ENCODE data around the gene CFAP58. TPM values are rescaled to one million over a fixed set of nuclear protein-coding genes. Genes with fewer than 3 reads are reported as not detected.

The CFAP58 gene
- total RNA-seq = 1 to 10 TPM; 1.3 to 1.5 TPM

- Mint-ChIP-seq H3K27ac (peak within 1 kb of the TSS; percentile 13 to 42), H3K36me3 (no peaks in the 10 kb centered on the region), H3K9me3 (no peaks in the 10 kb centered on the region)
- DNase-seq (ENCODE audit: low spot score in 2 of 2) = peak; percentile 85 to 87
- peak; percentile 79 to 85 for ATAC-seq
These were observed at the start of gene CFAP58 for GRCh38 chr10:104353325-104354048. Gene CFAP58 (plus strand): TSS chr10:104353833. CDS start chr10:104353898, 65 bp downstream.

- peaks cover 0 to 13% of the 10 kb centered on the region in 2 donors for H3K9me3 Mint-ChIP-seq
- no peak for DNase-seq (ENCODE audit: low spot score in 2 of 2)
- H3K27ac Mint-ChIP-seq = peak overlapping the region in 1 of 2 donors; percentile 13
- ATAC-seq = no peak
- peaks cover 0 to 33% of the 10 kb centered on the region in 2 donors for H3K36me3 Mint-ChIP-seq
These were observed 49.3 kb upstream of the CFAP58 start for GRCh38 chr10:104304356-104304745.

- ATAC-seq = no peak
- Mint-ChIP-seq H3K27ac (no peak overlapping the region), H3K36me3 (peaks cover 0 to 37% of the 10 kb centered on the region in 2 donors), H3K9me3 (peaks cover 0 to 13% of the 10 kb centered on the region in 2 donors)
- no peak for DNase-seq (ENCODE audit: low spot score in 2 of 2)
These were observed 48.7 kb upstream of the CFAP58 start for GRCh38 chr10:104304927-104305326.

DNA sequence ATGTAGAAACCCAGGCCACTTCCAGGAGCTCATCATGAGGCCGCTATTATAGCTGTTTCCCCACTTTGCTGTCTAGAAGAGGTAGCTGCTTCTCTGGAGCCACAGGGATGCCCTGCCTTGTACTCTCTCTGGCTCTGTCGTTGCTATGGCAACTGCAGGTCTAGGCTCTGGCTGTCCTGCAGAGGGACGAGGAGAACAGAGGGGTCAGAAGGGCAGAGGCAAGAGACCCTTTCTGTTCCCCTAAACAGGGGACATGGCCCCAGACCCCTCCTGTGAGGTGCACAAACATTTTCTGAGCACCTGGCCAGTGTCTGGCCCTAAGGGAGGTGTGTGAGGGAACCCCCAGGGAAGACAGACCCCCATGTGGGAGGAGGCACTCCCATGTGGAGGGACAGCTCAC is 46.7 kb upstream of the CFAP58 start:
- ATAC-seq (no peak), DNase-seq (ENCODE audit: low spot score in 2 of 2) (no peak)
- peak overlapping the region in 1 of 2 donors; percentile 69 for H3K27ac Mint-ChIP-seq
- peaks cover 5 to 43% of the 10 kb centered on the region in 2 donors for H3K36me3 Mint-ChIP-seq
- H3K9me3 Mint-ChIP-seq = peaks cover 0 to 11% of the 10 kb centered on the region in 2 donors

- peaks cover 0 to 6% of the 10 kb centered on the region in 2 donors for H3K9me3 Mint-ChIP-seq
- ATAC-seq (no peak), DNase-seq (ENCODE audit: low spot score in 2 of 2) (no peak)
- H3K36me3 Mint-ChIP-seq = peaks cover 11 to 40% of the 10 kb centered on the region in 2 donors
- peak overlapping the region; percentile 31 to 62 for H3K27ac Mint-ChIP-seq
These were observed 45.8 kb upstream of the CFAP58 start for GRCh38 chr10:104307576-104308438.

DNA sequence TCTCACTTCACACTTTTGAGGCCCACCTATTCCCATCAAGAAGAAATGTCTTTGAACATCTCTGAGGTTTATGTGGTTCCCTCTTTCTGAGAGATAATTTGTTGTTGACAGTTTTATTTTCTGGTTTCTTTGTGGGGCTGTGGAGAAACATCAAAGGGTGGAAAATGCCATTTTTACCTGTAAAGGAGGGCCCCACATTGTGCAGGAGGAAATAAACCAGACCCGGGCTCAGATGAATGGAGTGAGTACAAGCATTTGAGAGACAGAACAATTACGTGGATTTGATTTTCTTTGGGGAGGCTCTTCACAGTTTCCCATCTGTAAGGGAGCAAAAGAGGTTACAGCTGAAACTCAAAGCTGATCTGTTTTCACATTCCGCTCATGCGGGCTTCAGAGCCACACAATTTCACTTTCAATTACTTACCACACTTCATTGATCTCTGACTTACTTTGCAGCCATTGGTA is 45.2 kb upstream of the CFAP58 start:
- DNase-seq (ENCODE audit: low spot score in 2 of 2) (peak in 1 of 2 donors; percentile 29), ATAC-seq (peak; percentile 65 to 87)
- peak overlapping the region; percentile 31 to 62 for H3K27ac Mint-ChIP-seq
- H3K9me3 Mint-ChIP-seq = peaks cover 0 to under 1% of the 10 kb centered on the region in 2 donors
- peaks cover 16 to 38% of the 10 kb centered on the region in 2 donors for H3K36me3 Mint-ChIP-seq

DNA sequence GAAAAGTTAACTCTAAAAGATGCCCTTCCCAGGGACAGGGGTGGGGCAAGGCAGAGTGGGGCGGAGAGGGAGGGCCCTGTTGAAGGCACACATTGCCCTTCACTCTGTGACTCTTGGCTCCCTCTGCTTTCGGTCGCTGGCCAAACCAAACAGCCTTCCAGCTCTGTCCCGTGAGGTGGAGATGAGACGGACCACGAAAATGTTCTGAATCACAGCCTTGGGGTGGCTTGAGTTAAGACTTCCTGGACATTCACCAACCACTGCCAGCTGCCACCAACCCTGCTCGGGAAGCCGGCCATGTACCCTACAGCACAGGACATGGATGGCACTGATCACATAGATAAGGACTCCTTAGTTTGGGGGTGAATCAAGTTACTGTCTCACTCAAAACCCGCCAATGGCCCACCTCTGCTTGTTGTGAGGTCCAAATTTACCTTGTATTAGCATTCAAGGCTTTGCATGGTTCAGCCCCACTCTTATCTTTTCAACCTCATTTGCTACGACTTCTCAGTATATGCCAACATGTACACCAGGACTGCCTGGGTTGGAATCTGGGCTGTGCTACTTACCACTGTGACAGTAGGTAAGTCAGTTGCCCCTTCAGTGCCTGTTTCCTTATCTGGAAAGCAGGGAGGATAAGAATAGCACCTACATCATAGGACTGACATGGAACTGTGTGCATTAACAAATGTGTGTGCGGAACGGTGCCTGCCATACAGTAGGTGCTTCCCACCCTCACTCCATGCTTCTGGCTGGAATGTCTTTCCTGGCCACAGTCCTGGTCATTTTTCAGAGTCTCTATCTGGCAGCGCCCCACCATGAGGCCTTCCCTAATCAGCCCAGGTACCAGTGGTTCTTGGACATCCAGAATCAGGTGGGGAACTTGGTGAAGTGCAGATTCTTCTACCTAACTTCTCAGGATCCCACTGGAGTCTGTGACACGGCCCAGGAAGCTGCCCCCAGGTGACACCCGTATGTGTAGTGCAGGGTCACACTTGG is 43.4 kb upstream of the CFAP58 start:
- Mint-ChIP-seq H3K27ac (peak overlapping the region in 1 of 2 donors; percentile 79), H3K9me3 (no peaks in the 10 kb centered on the region), H3K36me3 (peaks cover 16 to 31% of the 10 kb centered on the region in 2 donors)
- ATAC-seq (peak in 1 of 2 donors; percentile 10), DNase-seq (ENCODE audit: low spot score in 2 of 2) (no peak)

DNA sequence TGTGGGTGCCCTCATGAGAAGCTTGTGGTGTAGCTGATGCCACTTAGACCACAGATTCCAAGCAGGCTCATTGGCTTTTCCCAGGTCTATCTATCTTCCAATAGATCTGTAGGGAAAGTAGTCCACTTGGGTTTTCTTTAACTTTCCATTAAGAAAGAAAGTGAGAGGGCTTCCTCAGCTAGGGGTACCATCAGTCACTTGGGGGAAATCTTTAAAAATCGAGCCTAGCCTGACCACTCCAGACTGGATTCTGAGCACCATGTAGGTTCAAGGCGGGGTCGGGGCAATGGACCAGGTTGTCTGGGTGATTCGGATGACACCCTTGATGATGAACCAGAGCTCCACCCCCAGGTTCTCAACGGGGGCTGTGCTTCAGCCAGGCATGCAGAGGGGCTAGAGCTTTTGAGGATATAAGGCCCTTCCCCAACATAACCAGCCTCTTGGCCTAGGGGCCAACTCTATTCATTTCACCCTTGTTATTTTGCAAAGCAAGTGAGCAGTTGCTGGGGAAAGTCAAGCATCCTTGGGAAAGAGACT is 42.4 kb upstream of the CFAP58 start:
- Mint-ChIP-seq H3K36me3 (peaks cover 16 to 31% of the 10 kb centered on the region in 2 donors), H3K27ac (no peak overlapping the region), H3K9me3 (no peaks in the 10 kb centered on the region)

DNA sequence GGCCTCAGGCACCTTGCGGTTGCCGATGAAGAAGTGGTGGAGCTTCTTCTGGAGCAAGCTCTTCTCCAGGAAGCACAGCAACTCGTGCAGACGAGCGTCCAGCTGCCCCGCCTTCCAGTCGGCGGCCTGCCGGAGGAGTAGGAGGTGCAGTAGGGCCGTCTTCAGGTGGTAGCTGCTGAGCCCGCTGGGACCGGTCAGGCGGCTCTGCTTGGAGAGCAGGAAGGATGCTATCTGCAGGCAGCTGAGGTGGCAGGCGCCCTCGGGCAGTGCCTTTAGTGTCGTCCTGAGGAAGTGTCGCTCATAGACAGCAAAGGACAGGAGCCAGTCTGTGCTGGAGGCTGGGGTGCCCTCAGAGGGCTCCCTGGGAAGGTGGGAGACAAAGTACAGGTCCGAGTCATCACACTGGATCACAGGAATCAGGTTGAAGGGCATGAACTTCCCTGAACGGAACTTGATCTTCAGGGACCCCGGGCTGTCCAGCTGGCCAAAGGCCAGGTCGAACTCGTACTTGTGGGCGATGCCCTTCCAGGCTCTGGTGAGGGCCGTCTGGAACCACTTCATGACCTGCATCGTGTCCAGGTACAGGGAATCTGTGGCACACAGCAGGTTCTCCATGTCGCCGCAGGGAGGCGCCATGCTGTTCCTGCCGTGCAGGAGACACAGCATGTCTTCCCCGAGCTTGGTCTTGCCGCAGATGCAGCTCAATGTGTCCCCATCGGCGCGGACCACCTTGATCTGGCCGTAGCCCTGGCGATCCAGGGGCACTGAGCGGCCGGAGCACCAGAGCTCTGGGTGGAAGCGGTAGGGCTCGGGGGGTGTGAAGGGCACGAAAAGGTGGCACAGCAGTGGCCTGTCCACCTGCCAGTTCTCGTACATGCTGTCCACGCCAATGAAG is 38.8 kb upstream of the CFAP58 start:
- Mint-ChIP-seq H3K27ac (no peak overlapping the region), H3K9me3 (no peaks in the 10 kb centered on the region), H3K36me3 (peaks cover 16 to 28% of the 10 kb centered on the region in 2 donors)
- no peak for ATAC-seq
- no peak for DNase-seq (ENCODE audit: low spot score in 2 of 2)

More for the DNA sequence above, 42.4 kb upstream of the CFAP58 start:
- DNase-seq (ENCODE audit: low spot score in 2 of 2) (no peak), ATAC-seq (no peak)

- H3K27ac Mint-ChIP-seq = peak overlapping the region in 1 of 2 donors; percentile 74
- peaks cover 14 to 23% of the 10 kb centered on the region in 2 donors for H3K36me3 Mint-ChIP-seq
- ATAC-seq (no peak), DNase-seq (ENCODE audit: low spot score in 2 of 2) (no peak)
- no peaks in the 10 kb centered on the region for H3K9me3 Mint-ChIP-seq
These were observed 38.1 kb upstream of the CFAP58 start for GRCh38 chr10:104315486-104315921.

DNA sequence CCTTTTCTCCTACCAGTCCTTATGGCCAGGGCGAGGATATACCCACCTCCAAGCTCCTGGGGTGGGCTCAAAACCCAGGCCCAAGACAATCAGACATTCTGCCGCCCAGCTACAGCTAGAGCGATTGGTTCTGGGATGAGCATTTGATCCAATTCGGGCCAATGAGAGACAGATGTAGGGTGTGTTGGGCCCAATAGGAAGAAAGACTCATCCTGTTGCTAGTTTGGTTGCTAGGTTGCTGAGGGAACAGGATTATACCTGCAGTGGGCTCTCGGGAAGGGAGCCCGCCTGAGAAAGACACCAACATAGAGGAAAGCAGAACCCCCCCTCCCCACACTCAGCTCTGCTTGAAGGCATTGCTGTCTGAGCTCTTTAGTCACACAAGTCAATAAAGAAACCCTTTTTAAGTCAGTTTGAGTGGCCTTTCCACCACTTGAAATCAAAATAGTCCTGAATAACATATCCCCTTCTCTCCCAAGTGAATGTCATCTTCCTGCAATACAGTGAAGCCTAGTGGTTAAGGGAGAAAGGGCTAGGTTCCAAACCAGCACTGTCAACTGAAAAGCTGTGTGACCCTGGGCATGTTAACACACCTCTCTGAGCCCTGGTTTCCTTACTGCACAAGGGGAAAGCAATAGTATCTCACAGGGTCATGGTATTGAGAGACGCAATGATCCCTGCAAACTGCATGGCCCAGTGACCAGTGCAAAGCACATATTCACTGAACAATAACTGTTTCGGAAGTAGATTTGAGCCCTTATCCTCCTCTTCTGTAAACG is 37.1 kb upstream of the CFAP58 start:
- ATAC-seq = no peak
- DNase-seq (ENCODE audit: low spot score in 2 of 2) = no peak
- Mint-ChIP-seq H3K36me3 (peaks cover 11 to 15% of the 10 kb centered on the region in 2 donors), H3K27ac (peak overlapping the region in 1 of 2 donors; percentile 29), H3K9me3 (no peaks in the 10 kb centered on the region)

DNA sequence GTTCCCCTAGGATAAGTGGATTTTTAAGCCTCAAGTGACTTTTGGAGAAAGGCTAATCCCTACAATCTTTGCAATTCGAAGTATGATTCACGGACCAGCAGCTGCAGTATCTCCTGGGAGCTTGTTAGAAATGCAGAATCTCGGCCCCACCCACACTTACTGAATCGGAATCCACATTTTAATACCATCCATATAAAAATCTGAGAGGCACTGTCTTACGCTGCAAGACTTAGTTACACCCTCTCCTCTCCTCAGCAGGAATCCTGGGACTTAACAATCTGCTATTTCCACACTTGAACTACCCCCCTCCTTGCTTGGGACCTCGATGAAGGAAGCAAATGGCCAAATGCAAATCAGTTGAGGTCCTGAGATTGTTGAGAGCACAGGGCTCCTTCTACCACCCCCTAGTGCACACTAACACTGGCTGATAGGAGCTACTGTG is 36.3 kb upstream of the CFAP58 start:
- H3K9me3 Mint-ChIP-seq = no peaks in the 10 kb centered on the region
- peaks cover 7% of the 10 kb centered on the region in 2 donors for H3K36me3 Mint-ChIP-seq
- ATAC-seq (no peak), DNase-seq (ENCODE audit: low spot score in 2 of 2) (no peak)
- H3K27ac Mint-ChIP-seq = peak overlapping the region in 1 of 2 donors; percentile 6

GRCh38 chr10:104317726-104318299 is 35.8 kb upstream of the CFAP58 start:
- ATAC-seq (no peak), DNase-seq (ENCODE audit: low spot score in 2 of 2) (no peak)
- peak overlapping the region in 1 of 2 donors; percentile 22 for H3K27ac Mint-ChIP-seq

GRCh38 chr10:104318326-104318725 is 35.3 kb upstream of the CFAP58 start:
- ATAC-seq (no peak), DNase-seq (ENCODE audit: low spot score in 2 of 2) (peak in 1 of 2 donors; percentile 23)
- H3K27ac Mint-ChIP-seq = no peak overlapping the region
- peaks cover 0 to under 1% of the 10 kb centered on the region in 2 donors for H3K36me3 Mint-ChIP-seq
- no peaks in the 10 kb centered on the region for H3K9me3 Mint-ChIP-seq

More at GRCh38 chr10:104317726-104318299, 35.8 kb upstream of the CFAP58 start:
- Mint-ChIP-seq H3K9me3 (no peaks in the 10 kb centered on the region), H3K36me3 (peaks cover 5% of the 10 kb centered on the region in 2 donors)
